Posterior vena cava (tissue), 2 donors: ENCODE measurements around the gene ZNF331. TPM values are rescaled to one million over a fixed set of nuclear protein-coding genes. Genes with fewer than 3 reads are reported as not detected.

ENCODE experiments used
- DNase-seq: peaks from one replicate; pipeline ENCODE4 v3.0.0-alpha.2; 2020; ENCODE audit warnings: low spot score
- intact Hi-C, 2 donors: fragments of 100-400 bp; cut with DNase I; formaldehyde crosslinking; loops; one replicate each; pipeline versions ENCODE4 v1.14.1 to v1.14.2; 2022 to 2023
- total RNA-seq, 2 donors: library from RNA; stranded (reverse); fragmentation: NEBNext Ultra II Directional; extraction: Animal tissue kit (Norgen Biotek cat#: 25700); gene quantifications; one replicate each; pipeline ENCODE4 v1.2.1, GENCODE V29; 2021
- donor health status: DM: yes; HTN: yes; CAD: no.
- donor health status: DM: yes; HTN: yes; CAD: no.

The ZNF331 gene
- total RNA-seq, 2 donors from 2014 or later = 21.5 to 45.7 TPM

DNA sequence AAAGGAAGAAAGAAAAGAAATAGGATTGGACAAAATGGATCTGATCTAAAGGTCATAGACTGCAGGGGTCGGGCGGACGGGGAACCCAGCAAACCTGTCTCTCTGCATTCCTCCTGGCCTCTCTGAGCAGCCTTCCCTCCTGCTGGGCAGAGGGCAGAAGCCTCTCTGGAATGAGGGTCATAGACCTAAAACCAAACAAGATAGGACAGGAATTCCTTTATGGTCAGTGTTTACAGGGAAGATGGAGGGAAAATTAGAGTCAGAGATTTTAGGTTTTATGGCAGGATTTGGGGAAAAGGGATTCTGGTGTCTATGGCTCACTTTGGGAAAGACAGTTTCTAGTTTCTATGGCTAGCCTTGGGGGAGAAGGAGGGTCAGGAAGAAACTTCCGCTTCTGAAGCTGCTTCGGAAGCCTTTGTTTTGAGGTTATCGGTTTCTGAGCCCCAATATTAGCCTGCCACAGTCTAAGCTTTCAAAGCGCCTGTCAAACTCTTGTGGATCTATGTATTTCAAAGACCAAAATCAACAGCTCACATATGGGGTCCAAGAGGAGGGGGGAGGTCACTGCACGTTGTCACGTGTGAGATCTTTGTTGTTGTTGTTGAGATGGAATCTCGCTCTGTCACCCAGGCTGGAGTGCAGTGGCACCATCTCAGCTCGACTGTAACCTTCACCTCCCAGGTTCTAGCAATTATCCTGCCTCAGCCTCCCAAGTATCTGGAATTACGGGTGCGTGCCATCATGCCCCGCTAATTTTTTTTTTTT is 75.0 kb downstream of the ZNF331 start:
- no peak for DNase-seq
- intact Hi-C loops = no loop called here

GRCh38 chr19:53621885-53622740 is 84.2 kb downstream of the ZNF331 start:
- no peak for DNase-seq
- intact Hi-C loops = no loop called here

- intact Hi-C loops = no loop called here
- DNase-seq = no peak
Measured at GRCh38 chr19:53624771-53625545, 87.0 kb downstream of the ZNF331 start.

- no peak for DNase-seq
- intact Hi-C loops = no loop called here
Measured at GRCh38 chr19:53626486-53626885, 88.5 kb downstream of the ZNF331 start.

- DNase-seq = no peak
- intact Hi-C loops = no loop called here
Measured at GRCh38 chr19:53626976-53627375, 89.0 kb downstream of the ZNF331 start.

Other genes starting within 250 kb of the ZNF331 start
- 1 to 10 TPM; 6.6 to 6.7 TPM for gene ZNF845, start 204.4 kb upstream of the ZNF331 start, total RNA-seq
- 10 to 100 TPM; 10.7 to 13.5 TPM for gene ZNF525, start 172.4 kb upstream of the ZNF331 start, total RNA-seq
- gene ZNF765, start 143.0 kb upstream of the ZNF331 start, total RNA-seq = 10 to 100 TPM in 1 of 2 donors, 1 to 10 TPM in 1; 9.3 to 10.6 TPM
- gene ZNF761, start 106.2 kb upstream of the ZNF331 start, total RNA-seq = 1 to 10 TPM; 9.6 to 9.9 TPM
- 1 to 10 TPM; 2.5 to 2.9 TPM for gene ZNF813, start 70.4 kb upstream of the ZNF331 start, total RNA-seq
- not detected for gene DPRX, start 93.9 kb downstream of the ZNF331 start, total RNA-seq